ENCODE results near the gene TMEM52. TPM values are rescaled to one million over a fixed set of nuclear protein-coding genes. Genes with fewer than 3 reads are reported as not detected.

The TMEM52 gene
- total and polyA plus RNA-seq, 2 of the 13 experiments (the other 11 are each of a cell fraction or from before 2014, with no cell fraction given) = 13.2 to 18.7 TPM

- TF ChIP-seq, protein P1, sequence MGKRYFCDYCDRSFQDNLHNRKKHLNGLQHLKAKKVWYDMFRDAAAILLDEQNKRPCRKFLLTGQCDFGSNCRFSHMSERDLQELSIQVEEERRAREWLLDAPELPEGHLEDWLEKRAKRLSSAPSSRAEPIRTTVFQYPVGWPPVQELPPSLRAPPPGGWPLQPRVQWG (CRISPR knock-in tag; IDR thresholded peaks at IDR 0.05; ENCODE audit: borderline replicate concordance, low read depth) = no peak
- TF ChIP-seq ZNF800 (CRISPR knock-in tag; IDR thresholded peaks at IDR 0.05) = peak; percentile 63; the same call in 1 of the 2 replicates
- TF ChIP-seq, protein P2, sequence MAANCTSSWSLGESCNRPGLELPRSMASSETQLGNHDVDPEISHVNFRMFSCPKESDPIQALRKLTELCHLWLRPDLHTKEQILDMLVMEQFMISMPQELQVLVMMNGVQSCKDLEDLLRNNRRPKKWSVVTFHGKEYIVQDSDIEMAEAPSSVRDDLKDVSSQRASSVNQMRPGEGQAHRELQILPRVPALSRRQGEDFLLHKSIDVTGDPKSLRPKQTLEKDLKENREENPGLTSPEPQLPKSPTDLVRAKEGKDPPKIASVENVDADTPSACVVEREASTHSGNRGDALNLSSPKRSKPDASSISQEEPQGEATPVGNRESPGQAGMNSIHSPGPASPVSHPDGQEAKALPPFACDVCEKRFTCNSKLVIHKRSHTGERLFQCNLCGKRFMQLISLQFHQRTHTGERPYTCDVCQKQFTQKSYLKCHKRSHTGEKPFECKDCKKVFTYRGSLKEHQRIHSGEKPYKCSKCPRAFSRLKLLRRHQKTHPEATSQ (CRISPR knock-in tag; IDR thresholded peaks at IDR 0.05; ENCODE audit: borderline replicate concordance) = no peak; the same call in 1 of the 2 replicates
- no peak for TF ChIP-seq ZNF781 (CRISPR knock-in tag; IDR thresholded peaks at IDR 0.05; ENCODE audit: borderline replicate concordance, not compliant biosample characterization)
- TF ChIP-seq TFDP1 (CRISPR knock-in tag; IDR thresholded peaks at IDR 0.05; ENCODE audit: borderline replicate concordance) = no peak; the same call in 1 of the 2 replicates
- TF ChIP-seq, protein P3, sequence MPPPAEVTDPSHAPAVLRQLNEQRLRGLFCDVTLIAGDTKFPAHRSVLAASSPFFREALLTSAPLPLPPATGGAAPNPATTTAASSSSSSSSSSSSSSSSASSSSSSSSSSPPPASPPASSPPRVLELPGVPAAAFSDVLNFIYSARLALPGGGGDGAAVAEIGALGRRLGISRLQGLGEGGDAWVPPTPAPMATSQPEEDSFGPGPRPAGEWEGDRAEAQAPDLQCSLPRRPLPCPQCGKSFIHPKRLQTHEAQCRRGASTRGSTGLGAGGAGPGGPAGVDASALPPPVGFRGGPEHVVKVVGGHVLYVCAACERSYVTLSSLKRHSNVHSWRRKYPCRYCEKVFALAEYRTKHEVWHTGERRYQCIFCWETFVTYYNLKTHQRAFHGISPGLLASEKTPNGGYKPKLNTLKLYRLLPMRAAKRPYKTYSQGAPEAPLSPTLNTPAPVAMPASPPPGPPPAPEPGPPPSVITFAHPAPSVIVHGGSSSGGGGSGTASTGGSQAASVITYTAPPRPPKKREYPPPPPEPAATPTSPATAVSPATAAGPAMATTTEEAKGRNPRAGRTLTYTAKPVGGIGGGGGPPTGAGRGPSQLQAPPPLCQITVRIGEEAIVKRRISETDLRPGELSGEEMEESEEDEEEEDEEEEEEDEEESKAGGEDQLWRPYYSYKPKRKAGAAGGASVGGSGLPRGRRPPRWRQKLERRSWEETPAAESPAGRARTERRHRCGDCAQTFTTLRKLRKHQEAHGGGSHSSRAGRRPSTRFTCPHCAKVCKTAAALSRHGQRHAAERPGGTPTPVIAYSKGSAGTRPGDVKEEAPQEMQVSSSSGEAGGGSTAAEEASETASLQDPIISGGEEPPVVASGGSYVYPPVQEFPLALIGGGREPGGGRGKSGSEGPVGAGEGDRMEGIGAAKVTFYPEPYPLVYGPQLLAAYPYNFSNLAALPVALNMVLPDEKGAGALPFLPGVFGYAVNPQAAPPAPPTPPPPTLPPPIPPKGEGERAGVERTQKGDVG (CRISPR knock-in tag; IDR thresholded peaks at IDR 0.05; ENCODE audit: borderline replicate concordance) = no peak
- no peak; the same call in 1 of the 2 replicates for TF ChIP-seq HMG20A (CRISPR knock-in tag; IDR thresholded peaks at IDR 0.05; ENCODE audit: borderline replicate concordance)
- TF ChIP-seq, protein P4, sequence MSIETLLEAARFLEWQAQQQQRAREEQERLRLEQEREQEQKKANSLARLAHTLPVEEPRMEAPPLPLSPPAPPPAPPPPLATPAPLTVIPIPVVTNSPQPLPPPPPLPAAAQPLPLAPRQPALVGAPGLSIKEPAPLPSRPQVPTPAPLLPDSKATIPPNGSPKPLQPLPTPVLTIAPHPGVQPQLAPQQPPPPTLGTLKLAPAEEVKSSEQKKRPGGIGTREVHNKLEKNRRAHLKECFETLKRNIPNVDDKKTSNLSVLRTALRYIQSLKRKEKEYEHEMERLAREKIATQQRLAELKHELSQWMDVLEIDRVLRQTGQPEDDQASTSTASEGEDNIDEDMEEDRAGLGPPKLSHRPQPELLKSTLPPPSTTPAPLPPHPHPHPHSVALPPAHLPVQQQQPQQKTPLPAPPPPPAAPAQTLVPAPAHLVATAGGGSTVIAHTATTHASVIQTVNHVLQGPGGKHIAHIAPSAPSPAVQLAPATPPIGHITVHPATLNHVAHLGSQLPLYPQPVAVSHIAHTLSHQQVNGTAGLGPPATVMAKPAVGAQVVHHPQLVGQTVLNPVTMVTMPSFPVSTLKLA (IDR thresholded peaks at IDR 0.05) = no peak
- TF ChIP-seq, protein P5, sequence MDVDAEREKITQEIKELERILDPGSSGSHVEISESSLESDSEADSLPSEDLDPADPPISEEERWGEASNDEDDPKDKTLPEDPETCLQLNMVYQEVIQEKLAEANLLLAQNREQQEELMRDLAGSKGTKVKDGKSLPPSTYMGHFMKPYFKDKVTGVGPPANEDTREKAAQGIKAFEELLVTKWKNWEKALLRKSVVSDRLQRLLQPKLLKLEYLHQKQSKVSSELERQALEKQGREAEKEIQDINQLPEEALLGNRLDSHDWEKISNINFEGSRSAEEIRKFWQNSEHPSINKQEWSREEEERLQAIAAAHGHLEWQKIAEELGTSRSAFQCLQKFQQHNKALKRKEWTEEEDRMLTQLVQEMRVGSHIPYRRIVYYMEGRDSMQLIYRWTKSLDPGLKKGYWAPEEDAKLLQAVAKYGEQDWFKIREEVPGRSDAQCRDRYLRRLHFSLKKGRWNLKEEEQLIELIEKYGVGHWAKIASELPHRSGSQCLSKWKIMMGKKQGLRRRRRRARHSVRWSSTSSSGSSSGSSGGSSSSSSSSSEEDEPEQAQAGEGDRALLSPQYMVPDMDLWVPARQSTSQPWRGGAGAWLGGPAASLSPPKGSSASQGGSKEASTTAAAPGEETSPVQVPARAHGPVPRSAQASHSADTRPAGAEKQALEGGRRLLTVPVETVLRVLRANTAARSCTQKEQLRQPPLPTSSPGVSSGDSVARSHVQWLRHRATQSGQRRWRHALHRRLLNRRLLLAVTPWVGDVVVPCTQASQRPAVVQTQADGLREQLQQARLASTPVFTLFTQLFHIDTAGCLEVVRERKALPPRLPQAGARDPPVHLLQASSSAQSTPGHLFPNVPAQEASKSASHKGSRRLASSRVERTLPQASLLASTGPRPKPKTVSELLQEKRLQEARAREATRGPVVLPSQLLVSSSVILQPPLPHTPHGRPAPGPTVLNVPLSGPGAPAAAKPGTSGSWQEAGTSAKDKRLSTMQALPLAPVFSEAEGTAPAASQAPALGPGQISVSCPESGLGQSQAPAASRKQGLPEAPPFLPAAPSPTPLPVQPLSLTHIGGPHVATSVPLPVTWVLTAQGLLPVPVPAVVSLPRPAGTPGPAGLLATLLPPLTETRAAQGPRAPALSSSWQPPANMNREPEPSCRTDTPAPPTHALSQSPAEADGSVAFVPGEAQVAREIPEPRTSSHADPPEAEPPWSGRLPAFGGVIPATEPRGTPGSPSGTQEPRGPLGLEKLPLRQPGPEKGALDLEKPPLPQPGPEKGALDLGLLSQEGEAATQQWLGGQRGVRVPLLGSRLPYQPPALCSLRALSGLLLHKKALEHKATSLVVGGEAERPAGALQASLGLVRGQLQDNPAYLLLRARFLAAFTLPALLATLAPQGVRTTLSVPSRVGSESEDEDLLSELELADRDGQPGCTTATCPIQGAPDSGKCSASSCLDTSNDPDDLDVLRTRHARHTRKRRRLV (CRISPR knock-in tag; IDR thresholded peaks at IDR 0.05) = peak; percentile 78
- TF ChIP-seq, protein P6, sequence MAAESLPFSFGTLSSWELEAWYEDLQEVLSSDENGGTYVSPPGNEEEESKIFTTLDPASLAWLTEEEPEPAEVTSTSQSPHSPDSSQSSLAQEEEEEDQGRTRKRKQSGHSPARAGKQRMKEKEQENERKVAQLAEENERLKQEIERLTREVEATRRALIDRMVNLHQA (CRISPR knock-in tag; IDR thresholded peaks at IDR 0.05) = no peak
These were observed 23.9 kb upstream of the TMEM52 start (continued) for GRCh38 chr1:1942753-1943656.
